ENCODE measurements around the gene GABBR2. TPM values are rescaled to one million over a fixed set of nuclear protein-coding genes. Genes with fewer than 3 reads are reported as not detected.
"Not testable (repeated sequence)": the region's sequence is repeated elsewhere in the genome, so short reads cannot be mapped to it uniquely, and the experiment has no call there.

The GABBR2 gene
- total RNA-seq, 2 experiments from 2014 or later: not detected

DNA sequence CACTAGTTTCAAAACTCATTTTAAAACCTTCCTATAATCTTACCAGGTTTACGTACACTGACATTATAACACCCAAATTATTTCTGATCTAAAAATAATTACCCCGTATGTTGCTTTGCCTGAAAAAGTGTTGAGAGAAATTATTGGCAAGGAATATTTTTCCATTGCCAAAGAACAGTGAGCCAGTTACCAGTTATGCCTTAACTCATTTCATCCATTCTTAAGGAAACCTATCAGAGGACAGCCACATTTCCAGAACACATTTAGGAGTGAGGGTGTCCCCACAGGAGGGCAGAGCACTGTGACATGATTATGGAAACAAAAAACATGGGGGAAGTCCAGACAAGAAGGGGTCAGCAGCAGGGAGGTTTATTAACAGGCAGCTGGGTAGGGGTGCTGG lies 52.2 kb downstream of the GABBR2 start:
- Histone ChIP-seq H2AFZ (ENCODE audit: low read length) (no peak overlapping the region), H3K36me3 (ENCODE audit: insufficient read depth, low read length) (no peaks in the 10 kb centered on the region), H3K4me1 (ENCODE audit: insufficient read depth, low read length, poor library complexity, severe bottlenecking) (no peaks in the 10 kb centered on the region), H3K79me2 (ENCODE audit: insufficient read depth, low read depth, low read length) (no peaks in the 10 kb centered on the region), H3K4me3 (ENCODE audit: low read depth, low read length, poor library complexity, severe bottlenecking) (no peak overlapping the region), H4K20me1 (ENCODE audit: insufficient read depth, low read length) (no peaks in the 10 kb centered on the region), H3K4me2 (ENCODE audit: low read length) (no peak overlapping the region), H3K27ac (ENCODE audit: low read depth, low read length, poor library complexity, severe bottlenecking) (no peak overlapping the region), H3K9me2 (ENCODE audit: insufficient read depth, low read length) (no peaks in the 10 kb centered on the region), H3K9me3 (ENCODE audit: low read length) (no peaks in the 10 kb centered on the region)
- TF ChIP-seq, protein P1, sequence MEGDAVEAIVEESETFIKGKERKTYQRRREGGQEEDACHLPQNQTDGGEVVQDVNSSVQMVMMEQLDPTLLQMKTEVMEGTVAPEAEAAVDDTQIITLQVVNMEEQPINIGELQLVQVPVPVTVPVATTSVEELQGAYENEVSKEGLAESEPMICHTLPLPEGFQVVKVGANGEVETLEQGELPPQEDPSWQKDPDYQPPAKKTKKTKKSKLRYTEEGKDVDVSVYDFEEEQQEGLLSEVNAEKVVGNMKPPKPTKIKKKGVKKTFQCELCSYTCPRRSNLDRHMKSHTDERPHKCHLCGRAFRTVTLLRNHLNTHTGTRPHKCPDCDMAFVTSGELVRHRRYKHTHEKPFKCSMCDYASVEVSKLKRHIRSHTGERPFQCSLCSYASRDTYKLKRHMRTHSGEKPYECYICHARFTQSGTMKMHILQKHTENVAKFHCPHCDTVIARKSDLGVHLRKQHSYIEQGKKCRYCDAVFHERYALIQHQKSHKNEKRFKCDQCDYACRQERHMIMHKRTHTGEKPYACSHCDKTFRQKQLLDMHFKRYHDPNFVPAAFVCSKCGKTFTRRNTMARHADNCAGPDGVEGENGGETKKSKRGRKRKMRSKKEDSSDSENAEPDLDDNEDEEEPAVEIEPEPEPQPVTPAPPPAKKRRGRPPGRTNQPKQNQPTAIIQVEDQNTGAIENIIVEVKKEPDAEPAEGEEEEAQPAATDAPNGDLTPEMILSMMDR (conservative IDR thresholded peaks at IDR 0.05; ENCODE audit: low read length): no peak
- no peak for TF ChIP-seq EZH2phosphoT487 (IDR thresholded peaks at IDR 0.05; ENCODE audit: borderline replicate concordance, low read depth, low read length)
- intact Hi-C loops (cut with micrococcal nuclease; ENCODE audit: unreplicated experiment): no loop called here
- no TSS peak for BruUV-seq (replicated peaks)
- POLR2A ChIA-PET: no interaction called here
- CTCF ChIA-PET (ENCODE audit: unreplicated experiment): no interaction called here
- DNase-seq (ENCODE audit: low spot score): no peak

- H3K4me3 ChIP-seq (ENCODE audit: low read depth, low read length, poor library complexity, severe bottlenecking); H3K4me1 ChIP-seq (ENCODE audit: insufficient read depth, low read length, poor library complexity, severe bottlenecking); POLR2A ChIA-PET; H3K9me2 ChIP-seq (ENCODE audit: insufficient read depth, low read length); H3K36me3 ChIP-seq (ENCODE audit: insufficient read depth, low read length); H3K79me2 ChIP-seq (ENCODE audit: insufficient read depth, low read depth, low read length); intact Hi-C loops (cut with micrococcal nuclease; ENCODE audit: unreplicated experiment); H3K9me3 ChIP-seq (ENCODE audit: low read length); H3K4me2 ChIP-seq (ENCODE audit: low read length); H4K20me1 ChIP-seq (ENCODE audit: insufficient read depth, low read length); H2AFZ ChIP-seq (ENCODE audit: low read length); H3K27ac ChIP-seq (ENCODE audit: low read depth, low read length, poor library complexity, severe bottlenecking); BruUV-seq (replicated peaks); CTCF ChIA-PET (ENCODE audit: unreplicated experiment); DNase-seq (ENCODE audit: low spot score): not testable (repeated sequence)
These were observed 53.3 kb downstream of the GABBR2 start for GRCh38 chr9:98655428-98655827.

DNA sequence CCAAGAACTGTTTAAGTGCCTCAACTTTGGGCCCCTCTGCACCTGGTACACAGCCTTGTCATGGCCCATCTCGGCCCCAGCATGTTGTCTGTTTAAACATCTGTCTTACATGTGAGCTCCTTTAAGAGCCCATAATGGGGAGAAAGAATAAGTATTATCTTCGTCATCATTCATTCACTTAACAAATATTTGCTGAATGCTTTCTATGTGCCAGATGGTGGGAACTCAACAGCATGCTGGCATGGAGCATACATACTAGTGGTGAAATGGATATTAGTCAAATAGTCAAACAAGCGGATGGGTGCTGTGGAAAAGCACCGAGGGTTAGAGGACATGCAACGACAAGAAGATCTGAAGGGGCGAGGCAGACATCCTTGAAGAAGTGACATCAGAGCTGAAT lies 54.5 kb downstream of the GABBR2 start:
- H3K27ac ChIP-seq (ENCODE audit: low read depth, low read length, poor library complexity, severe bottlenecking): no peak overlapping the region
- no peak for DNase-seq (ENCODE audit: low spot score)
- H2AFZ ChIP-seq (ENCODE audit: low read length): no peak overlapping the region
- no peak for TF ChIP-seq EZH2phosphoT487 (IDR thresholded peaks at IDR 0.05; ENCODE audit: borderline replicate concordance, low read depth, low read length)
- TF ChIP-seq, protein P1 (conservative IDR thresholded peaks at IDR 0.05; ENCODE audit: low read length): no peak
- no peak overlapping the region for H3K4me2 ChIP-seq (ENCODE audit: low read length)
- H3K9me3 ChIP-seq (ENCODE audit: low read length): no peaks in the 10 kb centered on the region
- no TSS peak for BruUV-seq (replicated peaks)
- no peaks in the 10 kb centered on the region for H3K36me3 ChIP-seq (ENCODE audit: insufficient read depth, low read length)
- no peak overlapping the region for H3K4me3 ChIP-seq (ENCODE audit: low read depth, low read length, poor library complexity, severe bottlenecking)
- ChIA-PET POLR2A (no interaction called here), CTCF (ENCODE audit: unreplicated experiment) (no interaction called here)
- intact Hi-C loops (cut with micrococcal nuclease; ENCODE audit: unreplicated experiment): no loop called here
- H3K79me2 ChIP-seq (ENCODE audit: insufficient read depth, low read depth, low read length): no peaks in the 10 kb centered on the region
- no peaks in the 10 kb centered on the region for H4K20me1 ChIP-seq (ENCODE audit: insufficient read depth, low read length)
- H3K9me2 ChIP-seq (ENCODE audit: insufficient read depth, low read length): no peaks in the 10 kb centered on the region
- no peaks in the 10 kb centered on the region for H3K4me1 ChIP-seq (ENCODE audit: insufficient read depth, low read length, poor library complexity, severe bottlenecking)
